ENCODE data around the gene DTNBP1. TPM values are rescaled to one million over a fixed set of nuclear protein-coding genes. Genes with fewer than 3 reads are reported as not detected.
A peak's percentile ranks its signal among the peaks of the same experiment; 100 is the strongest.

DTNBP1 gene
- total and polyA plus RNA-seq, 4 experiments from 2014 or later: 24.1 to 34.8 (median 29.2) TPM

DNA sequence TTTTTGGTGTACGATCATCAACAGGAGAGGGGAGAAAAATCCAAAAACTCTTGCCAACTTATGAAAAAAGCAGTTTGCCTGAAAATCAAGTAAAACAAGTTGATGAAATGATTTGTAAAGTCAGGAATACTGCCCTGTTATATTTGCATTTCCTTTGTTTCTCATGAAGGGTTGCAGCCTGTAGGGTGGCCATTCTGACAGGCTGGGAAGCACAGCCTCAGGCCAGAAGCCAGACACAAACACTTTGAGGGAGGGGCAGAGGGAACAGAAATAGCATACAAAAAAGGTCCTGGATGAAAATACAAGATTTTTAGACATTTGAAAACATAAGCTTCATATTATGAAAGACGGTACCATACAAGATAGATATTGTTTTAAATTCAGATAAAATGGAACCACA, 109.8 kb downstream of the DTNBP1 start:
- H3K4me3 Mint-ChIP-seq: no peak overlapping the region
- H3K27ac Mint-ChIP-seq: peak overlapping the region in 3 of 7 donors; percentile 10 to 59 (median 31)
- DNase-seq: no peak
- peaks cover 4% of the 10 kb centered on the region for H3K4me1 ChIP-seq (ENCODE audit: insufficient read depth, low read length)
- H3K36me3 Mint-ChIP-seq: peaks cover 0 to 4% of the 10 kb centered on the region in 2 donors
- intact Hi-C loops (cut with micrococcal nuclease): no loop called here
- CTCF ChIA-PET (ENCODE audit: partially characterized antibody): interaction anchor here (1.3 kb wide), 1 partner anchor 9 kb away, joined by 3 read pairs; no protein-coding TSS in a partner anchor
- H3K36me3 ChIP-seq (ENCODE audit: insufficient read depth, low read length): no peaks in the 10 kb centered on the region
- H3K4me3 ChIP-seq (ENCODE audit: low read length in 2 of 2): no peak overlapping the region
- peaks cover 0 to 1% (median 0%) of the 10 kb centered on the region in 8 donors for H3K9me3 Mint-ChIP-seq
- no peaks in the 10 kb centered on the region for H3K9me3 ChIP-seq (ENCODE audit: control insufficient read depth in 1 of 2, low read length in 2 of 2)
- H3K27me3 Mint-ChIP-seq: no peaks in the 10 kb centered on the region
- POLR2A ChIA-PET (ENCODE audit: partially characterized antibody): no interaction called here
- peaks cover 11 to 29% (median 16%) of the 10 kb centered on the region in 4 donors for H3K4me1 Mint-ChIP-seq
- no peak overlapping the region for H3K27ac ChIP-seq (ENCODE audit: low read depth, low read length)
- H3K27me3 ChIP-seq (ENCODE audit: insufficient read depth, low read length): no peaks in the 10 kb centered on the region

DNA sequence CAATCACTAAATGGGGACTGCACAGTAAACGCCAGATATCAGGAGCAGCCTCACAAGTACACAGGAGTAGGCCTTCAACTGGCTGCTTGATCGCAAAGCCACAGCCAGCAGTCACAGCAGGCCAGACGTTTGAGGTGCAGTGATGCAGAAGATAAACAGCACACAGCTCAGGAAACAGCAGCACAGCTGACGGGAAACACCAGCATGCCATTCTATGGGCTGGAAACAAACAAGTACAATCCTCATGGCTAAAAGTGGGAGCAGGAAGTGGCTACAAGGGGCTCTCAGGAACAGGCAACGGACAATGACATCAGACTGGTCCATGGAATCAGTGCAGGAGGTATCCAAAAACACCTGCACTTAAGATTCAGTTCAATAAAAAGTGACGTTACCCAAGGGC, 111.0 kb downstream of the DTNBP1 start:
- Histone ChIP-seq H3K4me3 (ENCODE audit: low read length in 2 of 2) (no peak overlapping the region), H3K4me1 (ENCODE audit: insufficient read depth, low read length) (peaks cover 4% of the 10 kb centered on the region), H3K9me3 (ENCODE audit: control insufficient read depth in 1 of 2, low read length in 2 of 2) (no peaks in the 10 kb centered on the region), H3K27me3 (ENCODE audit: insufficient read depth, low read length) (no peaks in the 10 kb centered on the region), H3K36me3 (ENCODE audit: insufficient read depth, low read length) (no peaks in the 10 kb centered on the region), H3K27ac (ENCODE audit: low read depth, low read length) (no peak overlapping the region)
- Mint-ChIP-seq H3K27ac (peak overlapping the region in 1 of 7 donors; percentile 50), H3K9me3 (peaks cover 0 to 1% (median 0%) of the 10 kb centered on the region in 8 donors), H3K4me1 (peaks cover 11 to 29% (median 15%) of the 10 kb centered on the region in 4 donors), H3K36me3 (peaks cover 0 to 5% of the 10 kb centered on the region in 2 donors), H3K4me3 (no peak overlapping the region), H3K27me3 (no peaks in the 10 kb centered on the region)
- DNase-seq: no peak
- CTCF ChIA-PET (ENCODE audit: partially characterized antibody): no interaction called here
- intact Hi-C loops (cut with micrococcal nuclease): no loop called here
- POLR2A ChIA-PET (ENCODE audit: partially characterized antibody): no interaction called here

DNA sequence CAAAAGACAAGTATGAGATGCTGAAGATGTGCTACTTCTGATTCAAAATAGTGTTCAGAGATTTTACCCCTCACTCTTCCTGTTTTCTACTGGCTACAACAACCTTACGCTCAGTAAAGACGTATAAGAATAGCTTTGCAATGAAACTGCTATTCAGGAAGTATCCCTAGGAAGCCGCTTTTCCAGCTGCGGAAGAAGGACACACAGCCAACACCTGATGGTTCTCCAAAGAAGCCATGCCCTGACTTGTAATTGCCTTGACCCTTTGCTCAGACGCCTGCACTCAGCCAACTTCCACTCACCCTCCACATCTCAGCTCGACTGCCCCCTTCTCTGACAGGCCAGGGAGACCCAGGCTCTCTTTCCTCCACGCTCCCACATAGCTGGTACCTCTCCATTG, 111.6 kb downstream of the DTNBP1 start:
- Histone ChIP-seq H3K4me3 (ENCODE audit: low read length in 2 of 2) (no peak overlapping the region), H3K9me3 (ENCODE audit: control insufficient read depth in 1 of 2, low read length in 2 of 2) (no peaks in the 10 kb centered on the region), H3K36me3 (ENCODE audit: insufficient read depth, low read length) (no peaks in the 10 kb centered on the region), H3K27me3 (ENCODE audit: insufficient read depth, low read length) (no peaks in the 10 kb centered on the region), H3K27ac (ENCODE audit: low read depth, low read length) (no peak overlapping the region), H3K4me1 (ENCODE audit: insufficient read depth, low read length) (peaks cover 4% of the 10 kb centered on the region)
- intact Hi-C loops (cut with micrococcal nuclease): no loop called here
- ChIA-PET POLR2A (ENCODE audit: partially characterized antibody) (interaction anchor here (1.1 kb wide), 1 partner anchor 21 kb away, joined by 3 read pairs; no protein-coding TSS in a partner anchor), CTCF (ENCODE audit: partially characterized antibody) (no interaction called here)
- no peak overlapping the region for H3K4me3 Mint-ChIP-seq
- peaks cover 0 to 1% (median 0%) of the 10 kb centered on the region in 8 donors for H3K9me3 Mint-ChIP-seq
- H3K36me3 Mint-ChIP-seq: peaks cover 0 to 6% of the 10 kb centered on the region in 2 donors
- peaks cover 8 to 29% (median 12%) of the 10 kb centered on the region in 4 donors for H3K4me1 Mint-ChIP-seq
- H3K27me3 Mint-ChIP-seq: no peaks in the 10 kb centered on the region
- DNase-seq: no peak
- H3K27ac Mint-ChIP-seq: peak overlapping the region in 1 of 7 donors; percentile 25

DNA sequence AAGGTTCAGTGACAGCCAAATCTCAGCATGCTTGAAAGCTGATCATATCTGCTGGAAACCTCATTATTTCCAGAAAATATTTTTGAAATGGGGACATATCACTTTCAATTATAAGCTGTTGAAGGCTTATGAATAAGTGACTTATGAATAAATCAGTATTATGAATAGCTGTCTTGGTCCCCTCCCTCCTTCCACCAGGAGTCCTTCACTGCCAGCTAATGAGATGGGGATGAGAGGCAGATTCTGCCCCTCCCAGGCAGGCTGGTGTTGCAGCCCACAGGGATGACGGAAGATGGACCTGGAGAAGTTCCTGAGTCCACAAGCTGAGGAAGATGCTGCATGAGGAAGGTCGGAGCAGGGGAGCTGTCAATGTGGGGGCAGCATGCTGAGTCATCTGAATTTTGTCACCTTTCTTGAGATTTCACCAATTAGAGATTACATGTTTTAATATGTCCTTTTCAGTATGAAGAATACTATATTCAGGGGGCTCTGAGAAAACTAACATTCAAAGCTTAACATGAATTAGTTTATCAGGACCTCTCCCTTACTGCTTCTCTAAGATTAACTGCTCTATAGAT, 112.2 kb downstream of the DTNBP1 start:
- DNase-seq: no peak
- H3K36me3 Mint-ChIP-seq: peaks cover 1 to 6% of the 10 kb centered on the region in 2 donors
- H3K4me1 Mint-ChIP-seq: peaks cover 8 to 29% (median 12%) of the 10 kb centered on the region in 4 donors
- Histone ChIP-seq H3K27ac (ENCODE audit: low read depth, low read length) (no peak overlapping the region), H3K4me3 (ENCODE audit: low read length in 2 of 2) (no peak overlapping the region), H3K36me3 (ENCODE audit: insufficient read depth, low read length) (no peaks in the 10 kb centered on the region), H3K27me3 (ENCODE audit: insufficient read depth, low read length) (no peaks in the 10 kb centered on the region), H3K9me3 (ENCODE audit: control insufficient read depth in 1 of 2, low read length in 2 of 2) (no peaks in the 10 kb centered on the region), H3K4me1 (ENCODE audit: insufficient read depth, low read length) (peaks cover 4% of the 10 kb centered on the region)
- peak overlapping the region in 2 of 7 donors; percentile 42 to 87 for H3K27ac Mint-ChIP-seq
- H3K9me3 Mint-ChIP-seq: peaks cover 0 to 1% (median 0%) of the 10 kb centered on the region in 8 donors
- intact Hi-C loops (cut with micrococcal nuclease): no loop called here
- ChIA-PET POLR2A (ENCODE audit: partially characterized antibody) (interaction anchor here (1.1 kb wide), 1 partner anchor 21 kb away, joined by 3 read pairs; no protein-coding TSS in a partner anchor), CTCF (ENCODE audit: partially characterized antibody) (no interaction called here)
- H3K27me3 Mint-ChIP-seq: no peaks in the 10 kb centered on the region
- peak overlapping the region in 1 of 8 donors; percentile 5 for H3K4me3 Mint-ChIP-seq

DNA sequence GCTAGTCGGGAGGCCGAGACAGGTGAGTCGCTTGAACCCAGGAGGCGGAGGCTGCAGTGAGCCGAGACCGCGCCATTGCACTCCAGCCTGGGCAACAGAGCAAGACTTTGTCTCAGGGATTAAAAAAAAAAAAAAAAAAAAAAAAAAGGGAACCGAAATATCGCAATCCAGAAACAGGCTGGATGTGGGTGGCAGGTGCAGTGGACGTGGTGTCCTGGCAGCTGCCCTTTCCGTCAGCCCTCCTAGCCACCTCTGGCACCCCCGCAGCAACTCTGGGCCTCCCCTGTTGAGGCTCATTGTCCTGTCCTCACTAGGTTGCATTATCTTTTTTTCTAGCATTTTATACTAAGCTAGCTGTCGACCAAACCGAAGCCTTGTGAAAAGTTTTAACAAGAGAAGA, 113.5 kb downstream of the DTNBP1 start:
- no peak for DNase-seq
- CTCF ChIA-PET (ENCODE audit: partially characterized antibody): no interaction called here
- H3K27ac ChIP-seq (ENCODE audit: low read depth, low read length): no peak overlapping the region
- no peaks in the 10 kb centered on the region for H3K9me3 ChIP-seq (ENCODE audit: control insufficient read depth in 1 of 2, low read length in 2 of 2)
- H3K4me1 ChIP-seq (ENCODE audit: insufficient read depth, low read length): peaks cover 4% of the 10 kb centered on the region
- intact Hi-C loops (cut with micrococcal nuclease): no loop called here
- H3K4me1 Mint-ChIP-seq: peaks cover 7 to 25% (median 12%) of the 10 kb centered on the region in 4 donors
- H3K4me3 ChIP-seq (ENCODE audit: low read length in 2 of 2): no peak overlapping the region
- no peaks in the 10 kb centered on the region for H3K27me3 ChIP-seq (ENCODE audit: insufficient read depth, low read length)
- H3K9me3 Mint-ChIP-seq: peaks cover 0 to 9% (median 0%) of the 10 kb centered on the region in 8 donors
- H3K27me3 Mint-ChIP-seq: no peaks in the 10 kb centered on the region
- no peaks in the 10 kb centered on the region for H3K36me3 ChIP-seq (ENCODE audit: insufficient read depth, low read length)
- peaks cover 6 to 7% of the 10 kb centered on the region in 2 donors for H3K36me3 Mint-ChIP-seq
- POLR2A ChIA-PET (ENCODE audit: partially characterized antibody): no interaction called here
- no peak overlapping the region for H3K4me3 Mint-ChIP-seq
- H3K27ac Mint-ChIP-seq: no peak overlapping the region

DNA sequence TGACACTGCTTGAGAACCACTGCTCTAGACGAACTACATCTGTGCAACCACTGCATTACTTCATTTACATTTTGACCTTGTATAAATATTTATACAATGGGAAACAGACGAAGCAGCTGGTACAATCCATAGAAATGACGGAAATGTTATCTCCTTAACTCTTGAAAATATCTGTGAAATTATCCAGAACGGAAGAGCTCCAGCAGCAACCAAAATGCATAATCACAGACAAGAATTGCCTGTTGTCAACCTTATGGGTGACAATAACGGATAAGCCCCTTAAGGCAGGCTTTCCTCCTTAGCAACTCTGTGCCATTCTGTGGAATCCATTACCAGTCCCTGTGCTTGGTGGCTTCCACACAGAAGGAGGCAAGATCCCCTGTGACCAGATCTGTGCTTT, 115.4 kb downstream of the DTNBP1 start:
- Mint-ChIP-seq H3K36me3 (peaks cover 6 to 16% of the 10 kb centered on the region in 2 donors), H3K9me3 (peaks cover 0 to 16% (median 3%) of the 10 kb centered on the region in 8 donors), H3K27ac (no peak overlapping the region), H3K4me3 (no peak overlapping the region), H3K27me3 (no peaks in the 10 kb centered on the region), H3K4me1 (peaks cover 2 to 20% (median 9%) of the 10 kb centered on the region in 4 donors)
- Histone ChIP-seq H3K27me3 (ENCODE audit: insufficient read depth, low read length) (no peaks in the 10 kb centered on the region), H3K4me1 (ENCODE audit: insufficient read depth, low read length) (peaks cover 4% of the 10 kb centered on the region), H3K9me3 (ENCODE audit: control insufficient read depth in 1 of 2, low read length in 2 of 2) (no peaks in the 10 kb centered on the region), H3K36me3 (ENCODE audit: insufficient read depth, low read length) (no peaks in the 10 kb centered on the region), H3K27ac (ENCODE audit: low read depth, low read length) (no peak overlapping the region), H3K4me3 (ENCODE audit: low read length in 2 of 2) (no peak overlapping the region)
- ChIA-PET POLR2A (ENCODE audit: partially characterized antibody) (no interaction called here), CTCF (ENCODE audit: partially characterized antibody) (no interaction called here)
- intact Hi-C loops (cut with micrococcal nuclease): no loop called here
- no peak for DNase-seq

DNA sequence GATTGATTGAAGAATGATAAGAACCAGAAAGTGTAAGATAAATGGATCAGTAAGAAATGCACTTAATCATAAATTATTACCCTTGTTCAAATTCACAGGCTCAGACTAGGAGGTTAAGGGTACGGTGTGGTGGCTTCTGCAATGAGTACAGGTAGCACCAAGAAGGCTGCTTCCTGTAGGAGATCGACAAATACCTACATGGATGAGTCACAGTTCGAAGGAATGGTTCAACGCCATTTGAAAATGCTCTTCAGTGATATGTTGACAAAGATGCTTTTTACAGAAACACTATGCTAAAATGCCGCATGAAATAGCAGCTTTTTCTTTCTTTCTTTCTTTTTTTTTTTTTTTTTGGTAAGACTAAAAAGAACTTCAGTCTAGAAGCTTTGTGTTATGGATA, 116.2 kb downstream of the DTNBP1 start:
- no peak overlapping the region for H3K27ac ChIP-seq (ENCODE audit: low read depth, low read length)
- H3K27me3 ChIP-seq (ENCODE audit: insufficient read depth, low read length): no peaks in the 10 kb centered on the region
- DNase-seq: no peak
- ChIA-PET CTCF (ENCODE audit: partially characterized antibody) (no interaction called here), POLR2A (ENCODE audit: partially characterized antibody) (no interaction called here)
- Mint-ChIP-seq H3K27ac (peak overlapping the region in 1 of 7 donors; percentile 52), H3K4me3 (no peak overlapping the region), H3K9me3 (peaks cover 0 to 16% (median 3%) of the 10 kb centered on the region in 8 donors), H3K36me3 (peaks cover 3 to 16% of the 10 kb centered on the region in 2 donors), H3K27me3 (no peaks in the 10 kb centered on the region), H3K4me1 (peaks cover 0 to 17% (median 9%) of the 10 kb centered on the region in 4 donors)
- peaks cover under 1% of the 10 kb centered on the region for H3K4me1 ChIP-seq (ENCODE audit: insufficient read depth, low read length)
- H3K36me3 ChIP-seq (ENCODE audit: insufficient read depth, low read length): no peaks in the 10 kb centered on the region
- no peaks in the 10 kb centered on the region for H3K9me3 ChIP-seq (ENCODE audit: control insufficient read depth in 1 of 2, low read length in 2 of 2)
- no peak overlapping the region for H3K4me3 ChIP-seq (ENCODE audit: low read length in 2 of 2)
- intact Hi-C loops (cut with micrococcal nuclease): no loop called here
